ENCODE data around the gene SHISA6. TPM values are rescaled to one million over a fixed set of nuclear protein-coding genes. Genes with fewer than 3 reads are reported as not detected.

The SHISA6 gene
- polyA plus RNA-seq, 1 donor from 2014 or later, result 1.8 TPM

DNA sequence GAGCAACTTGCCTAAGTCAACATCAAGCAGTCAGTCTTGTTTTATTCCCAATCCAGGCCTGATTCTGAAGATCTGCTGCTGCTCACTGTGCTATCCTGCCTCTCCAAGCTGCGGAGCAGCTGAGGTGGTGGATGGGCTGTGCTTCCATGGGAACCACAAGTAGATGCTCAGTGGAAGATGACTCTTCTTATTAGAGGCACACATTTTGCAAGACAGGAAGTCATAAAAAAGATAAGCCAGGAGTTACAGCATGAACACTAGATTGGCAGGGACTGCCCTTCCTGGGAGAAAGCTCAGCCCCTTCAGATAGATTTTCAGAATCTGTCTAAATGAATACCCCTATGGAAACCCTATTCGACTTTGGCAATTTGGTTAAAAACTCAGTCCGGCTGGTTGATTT is 143.1 kb downstream of the SHISA6 start:
- no peaks in the 10 kb centered on the region for H3K9me3 ChIP-seq (ENCODE audit: low read length)
- no peaks in the 10 kb centered on the region for H3K27me3 ChIP-seq (ENCODE audit: insufficient read depth, low read depth, low read length)
- no peaks in the 10 kb centered on the region for H3K36me3 ChIP-seq (ENCODE audit: insufficient read depth, low read length)
- H3F3A ChIP-seq (ENCODE audit: insufficient read depth, low read length, poor library complexity, severe bottlenecking), result no peaks in the 10 kb centered on the region
- H3K4me3 ChIP-seq (ENCODE audit: low read length), result no peak overlapping the region
- H2AFZ ChIP-seq (ENCODE audit: low read depth, low read length), result no peak overlapping the region
- H3K9me2 ChIP-seq (ENCODE audit: insufficient read depth, low read length), result no peaks in the 10 kb centered on the region
- no peak overlapping the region for H3K27ac ChIP-seq (ENCODE audit: low read length)
- TF ChIP-seq MXI1 (conservative IDR thresholded peaks at IDR 0.05; ENCODE audit: poor library complexity, severe bottlenecking) (no peak), RAD21 (conservative IDR thresholded peaks at IDR 0.05) (no peak), SMC3 (conservative IDR thresholded peaks at IDR 0.05; ENCODE audit: poor library complexity) (no peak), POLR2AphosphoS5 (IDR thresholded peaks at IDR 0.05) (no peak), TAF1 (IDR thresholded peaks at IDR 0.05; ENCODE audit: low read depth) (no peak), EZH2 (IDR thresholded peaks at IDR 0.05; ENCODE audit: borderline replicate concordance, insufficient read depth, low read length, poor library complexity, severe bottlenecking) (no peak), EP300 (conservative IDR thresholded peaks at IDR 0.05; ENCODE audit: poor library complexity, severe bottlenecking) (no peak)
- TF ChIP-seq, protein P1, sequence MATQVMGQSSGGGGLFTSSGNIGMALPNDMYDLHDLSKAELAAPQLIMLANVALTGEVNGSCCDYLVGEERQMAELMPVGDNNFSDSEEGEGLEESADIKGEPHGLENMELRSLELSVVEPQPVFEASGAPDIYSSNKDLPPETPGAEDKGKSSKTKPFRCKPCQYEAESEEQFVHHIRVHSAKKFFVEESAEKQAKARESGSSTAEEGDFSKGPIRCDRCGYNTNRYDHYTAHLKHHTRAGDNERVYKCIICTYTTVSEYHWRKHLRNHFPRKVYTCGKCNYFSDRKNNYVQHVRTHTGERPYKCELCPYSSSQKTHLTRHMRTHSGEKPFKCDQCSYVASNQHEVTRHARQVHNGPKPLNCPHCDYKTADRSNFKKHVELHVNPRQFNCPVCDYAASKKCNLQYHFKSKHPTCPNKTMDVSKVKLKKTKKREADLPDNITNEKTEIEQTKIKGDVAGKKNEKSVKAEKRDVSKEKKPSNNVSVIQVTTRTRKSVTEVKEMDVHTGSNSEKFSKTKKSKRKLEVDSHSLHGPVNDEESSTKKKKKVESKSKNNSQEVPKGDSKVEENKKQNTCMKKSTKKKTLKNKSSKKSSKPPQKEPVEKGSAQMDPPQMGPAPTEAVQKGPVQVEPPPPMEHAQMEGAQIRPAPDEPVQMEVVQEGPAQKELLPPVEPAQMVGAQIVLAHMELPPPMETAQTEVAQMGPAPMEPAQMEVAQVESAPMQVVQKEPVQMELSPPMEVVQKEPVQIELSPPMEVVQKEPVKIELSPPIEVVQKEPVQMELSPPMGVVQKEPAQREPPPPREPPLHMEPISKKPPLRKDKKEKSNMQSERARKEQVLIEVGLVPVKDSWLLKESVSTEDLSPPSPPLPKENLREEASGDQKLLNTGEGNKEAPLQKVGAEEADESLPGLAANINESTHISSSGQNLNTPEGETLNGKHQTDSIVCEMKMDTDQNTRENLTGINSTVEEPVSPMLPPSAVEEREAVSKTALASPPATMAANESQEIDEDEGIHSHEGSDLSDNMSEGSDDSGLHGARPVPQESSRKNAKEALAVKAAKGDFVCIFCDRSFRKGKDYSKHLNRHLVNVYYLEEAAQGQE (IDR thresholded peaks at IDR 0.05; ENCODE audit: borderline replicate concordance), result no peak
- TF ChIP-seq, protein P2, sequence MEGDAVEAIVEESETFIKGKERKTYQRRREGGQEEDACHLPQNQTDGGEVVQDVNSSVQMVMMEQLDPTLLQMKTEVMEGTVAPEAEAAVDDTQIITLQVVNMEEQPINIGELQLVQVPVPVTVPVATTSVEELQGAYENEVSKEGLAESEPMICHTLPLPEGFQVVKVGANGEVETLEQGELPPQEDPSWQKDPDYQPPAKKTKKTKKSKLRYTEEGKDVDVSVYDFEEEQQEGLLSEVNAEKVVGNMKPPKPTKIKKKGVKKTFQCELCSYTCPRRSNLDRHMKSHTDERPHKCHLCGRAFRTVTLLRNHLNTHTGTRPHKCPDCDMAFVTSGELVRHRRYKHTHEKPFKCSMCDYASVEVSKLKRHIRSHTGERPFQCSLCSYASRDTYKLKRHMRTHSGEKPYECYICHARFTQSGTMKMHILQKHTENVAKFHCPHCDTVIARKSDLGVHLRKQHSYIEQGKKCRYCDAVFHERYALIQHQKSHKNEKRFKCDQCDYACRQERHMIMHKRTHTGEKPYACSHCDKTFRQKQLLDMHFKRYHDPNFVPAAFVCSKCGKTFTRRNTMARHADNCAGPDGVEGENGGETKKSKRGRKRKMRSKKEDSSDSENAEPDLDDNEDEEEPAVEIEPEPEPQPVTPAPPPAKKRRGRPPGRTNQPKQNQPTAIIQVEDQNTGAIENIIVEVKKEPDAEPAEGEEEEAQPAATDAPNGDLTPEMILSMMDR (IDR thresholded peaks at IDR 0.05; ENCODE audit: poor library complexity, severe bottlenecking), result no peak
- H3K79me2 ChIP-seq (replicated peaks; ENCODE audit: insufficient read depth, low read length), result no peaks in the 10 kb centered on the region
- H3K4me2 ChIP-seq (ENCODE audit: low read length), result no peak overlapping the region
- H3K9ac ChIP-seq (ENCODE audit: low read length), result no peak overlapping the region
- no peaks in the 10 kb centered on the region for H4K20me1 ChIP-seq (ENCODE audit: insufficient read depth)

DNA sequence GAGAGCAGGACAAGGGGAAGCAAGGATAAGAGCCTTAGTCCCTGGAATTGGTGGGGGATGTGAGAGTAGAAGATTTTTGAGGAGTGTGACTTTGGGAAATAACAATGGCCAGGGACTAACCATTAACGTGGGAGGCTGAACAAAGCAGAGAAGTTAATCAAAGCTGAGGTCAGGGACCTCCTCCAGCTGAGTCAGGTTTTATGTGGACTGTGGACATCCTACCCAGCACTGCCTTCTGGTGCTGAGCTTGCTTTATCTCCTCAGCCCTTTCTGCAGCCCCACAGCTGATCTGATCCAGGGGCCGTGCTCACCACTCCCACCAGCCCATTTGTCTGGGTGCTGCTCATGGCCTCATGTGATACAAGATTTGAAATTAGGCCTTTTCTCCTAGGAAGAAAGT is 146.6 kb downstream of the SHISA6 start:
- TF ChIP-seq RAD21 (conservative IDR thresholded peaks at IDR 0.05), result no peak
- Histone ChIP-seq H2AFZ (ENCODE audit: low read depth, low read length) (no peak overlapping the region), H3K27ac (ENCODE audit: low read length) (no peak overlapping the region), H4K20me1 (ENCODE audit: insufficient read depth) (no peaks in the 10 kb centered on the region), H3K27me3 (ENCODE audit: insufficient read depth, low read depth, low read length) (no peaks in the 10 kb centered on the region), H3F3A (ENCODE audit: insufficient read depth, low read length, poor library complexity, severe bottlenecking) (no peaks in the 10 kb centered on the region), H3K9me2 (ENCODE audit: insufficient read depth, low read length) (no peaks in the 10 kb centered on the region), H3K9me3 (ENCODE audit: low read length) (no peaks in the 10 kb centered on the region), H3K79me2 (replicated peaks; ENCODE audit: insufficient read depth, low read length) (no peaks in the 10 kb centered on the region), H3K4me3 (ENCODE audit: low read length) (no peak overlapping the region), H3K36me3 (ENCODE audit: insufficient read depth, low read length) (no peaks in the 10 kb centered on the region), H3K4me2 (ENCODE audit: low read length) (no peak overlapping the region), H3K9ac (ENCODE audit: low read length) (no peak overlapping the region)

DNA sequence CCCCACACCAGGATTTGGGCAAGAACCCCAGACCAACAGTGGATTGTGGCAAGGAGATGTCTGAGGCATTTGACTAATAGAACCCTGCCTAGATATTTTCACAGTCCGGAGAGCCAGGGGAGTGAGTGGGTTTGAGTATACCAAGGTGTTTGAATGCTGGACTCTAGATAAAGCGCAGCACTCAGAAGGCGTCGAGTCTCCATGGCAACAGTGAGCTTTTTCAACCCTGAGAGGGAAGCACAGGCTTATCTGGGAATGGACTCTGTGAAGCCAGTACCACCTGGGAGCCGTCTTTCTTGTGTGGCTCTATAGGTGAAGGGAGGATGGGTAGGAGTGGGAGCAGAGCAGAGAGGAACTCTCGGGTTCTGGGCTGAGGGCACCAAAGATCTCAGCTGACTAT is 147.0 kb downstream of the SHISA6 start:
- Histone ChIP-seq H3F3A (ENCODE audit: insufficient read depth, low read length, poor library complexity, severe bottlenecking) (no peaks in the 10 kb centered on the region), H4K20me1 (ENCODE audit: insufficient read depth) (no peaks in the 10 kb centered on the region), H3K9ac (ENCODE audit: low read length) (no peak overlapping the region), H3K79me2 (replicated peaks; ENCODE audit: insufficient read depth, low read length) (no peaks in the 10 kb centered on the region), H3K4me3 (ENCODE audit: low read length) (no peak overlapping the region), H3K9me2 (ENCODE audit: insufficient read depth, low read length) (no peaks in the 10 kb centered on the region), H3K27ac (ENCODE audit: low read length) (no peak overlapping the region), H3K9me3 (ENCODE audit: low read length) (no peaks in the 10 kb centered on the region), H3K27me3 (ENCODE audit: insufficient read depth, low read depth, low read length) (no peaks in the 10 kb centered on the region), H3K36me3 (ENCODE audit: insufficient read depth, low read length) (no peaks in the 10 kb centered on the region), H2AFZ (ENCODE audit: low read depth, low read length) (no peak overlapping the region), H3K4me2 (ENCODE audit: low read length) (no peak overlapping the region)
- TF ChIP-seq TAF1 (IDR thresholded peaks at IDR 0.05; ENCODE audit: low read depth) (no peak), MXI1 (conservative IDR thresholded peaks at IDR 0.05; ENCODE audit: poor library complexity, severe bottlenecking) (no peak)
- TF ChIP-seq, protein P2 (IDR thresholded peaks at IDR 0.05; ENCODE audit: poor library complexity, severe bottlenecking), result no peak
